K562 (cell line): ENCODE results near the gene ATRNL1. TPM values are rescaled to one million over a fixed set of nuclear protein-coding genes. Genes with fewer than 3 reads are reported as not detected.

Experiments
- ATAC-seq: fragments of 200-7000 bp; cut with Tn5 transposase; 3 replicates; pipeline ENCODE4 v1.9.1; 2020; ENCODE audit warnings: moderate library complexity
- BruUV-seq: library from RNA; stranded (reverse); fragments of 400-500 nt; replicated peaks from 2 replicates; lab custom pipeline; 2021; lab: Mats Ljungman, UMichigan
- CTCF ChIA-PET: fragments of 300-600 bp; formaldehyde crosslinking; extraction: SDS; loops from one replicate; lab custom pipeline; 2021; ENCODE audit warnings: low intra/inter-chr PET ratio; lab: Yijun Ruan, JAX
- POLR2A ChIA-PET: fragments of 300-600, 350-650 bp; sonication (Branson Sonifier 250); formaldehyde crosslinking; extraction: SDS; loops from one replicate; lab custom pipeline; 2021; ENCODE audit warnings: antibody characterized with exemption, inconsistent platforms; lab: Yijun Ruan, JAX
- DNase-seq, 4 experiments: peaks; one replicate each; pipeline versions ENCODE4 v3.0.0 to v3.0.0-alpha.2; 2011 to 2018; ENCODE audit warnings: low spot score in 3 of 4, mixed read lengths in 3 of 4; ENCODE audit errors: extremely low read depth in 1 of 4
- FAIRE-seq: peaks from 2 replicates; lab custom pipeline; 2011; peaks lifted over from hg19 to GRCh38; lab: Jason Lieb, UNC
- H2AFZ ChIP-seq: 2 replicates; pipeline ENCODE4 v1.6.0; 2011; ENCODE audit warnings: low read depth, low read length, control low read depth, inconsistent platforms
- H3K27ac ChIP-seq: fragments of 200-600 bp; 3 replicates; pipeline ENCODE4 v1.8.0; 2011; ENCODE audit warnings: low read depth, mild to moderate bottlenecking, control low read depth, inconsistent platforms, low read length, moderate library complexity, mixed read lengths; ENCODE audit errors: extremely low read depth
- H3K27me3 ChIP-seq, 2 experiments: fragments of 300-600 bp in 1 of 2; 2 replicates in 1 of 2; 3 replicates in 1 of 2; pipeline versions ENCODE4 v1.6.0 to v1.8.0; 2011; ENCODE audit warnings: inconsistent platforms in 2 of 2, low read length in 2 of 2, mild to moderate bottlenecking in 1 of 2, mixed read lengths in 1 of 2, moderate library complexity in 1 of 2; ENCODE audit not compliant: control insufficient read depth in 2 of 2, insufficient read depth in 2 of 2
- H3K36me3 ChIP-seq: fragments of 300-600 bp; 3 replicates; pipeline ENCODE4 v1.8.0; 2011; ENCODE audit warnings: mild to moderate bottlenecking, low read length, inconsistent platforms; ENCODE audit not compliant: control insufficient read depth, insufficient read depth
- H3K4me1 ChIP-seq, 2 experiments: fragments of 200-600 bp in 1 of 2; replicated peaks in 1 of 2; 2 replicates in 1 of 2; 3 replicates in 1 of 2; pipeline versions ENCODE4 v1.5.1 to v1.8.0; 2011; ENCODE audit warnings: inconsistent platforms in 2 of 2, low read length in 2 of 2, mild to moderate bottlenecking in 1 of 2, mixed read lengths in 1 of 2, moderate library complexity in 1 of 2; ENCODE audit not compliant: control insufficient read depth in 2 of 2, insufficient read depth in 2 of 2
- H3K4me2 ChIP-seq: 2 replicates; pipeline ENCODE4 v1.6.1; 2011; ENCODE audit warnings: low read length, control low read depth, inconsistent platforms, mixed read lengths; ENCODE audit not compliant: insufficient read depth
- H3K4me3 ChIP-seq: fragments of 200-600 bp; sonication (generic), shearing (Covaris generic); 2 replicates; pipeline ENCODE4 v1.5.1; 2016; ENCODE audit warnings: control low read depth, inconsistent platforms
- H3K79me2 ChIP-seq: fragments of 200-600 bp; 3 replicates; pipeline ENCODE4 v1.8.0; 2011; ENCODE audit warnings: low read length, inconsistent platforms; ENCODE audit not compliant: control insufficient read depth, insufficient read depth
- H3K9ac ChIP-seq, 2 experiments: 2 replicates each; pipeline versions ENCODE4 v1.6.0 to v1.6.1; 2011; ENCODE audit warnings: low read depth in 2 of 2, low read length in 2 of 2, control low read depth in 1 of 2, inconsistent platforms in 1 of 2, mild to moderate bottlenecking in 1 of 2, mixed read lengths in 1 of 2; ENCODE audit not compliant: insufficient read depth in 1 of 2
- H3K9me1 ChIP-seq: one replicate; pipeline ENCODE4 v1.6.0; 2011; ENCODE audit warnings: inconsistent platforms, mild to moderate bottlenecking, low read length, moderate library complexity; ENCODE audit not compliant: control insufficient read depth, insufficient read depth
- H3K9me3 ChIP-seq: replicated peaks from 2 replicates; pipeline ENCODE4 v1.5.1; 2011; ENCODE audit warnings: low read depth, low read length, inconsistent platforms; ENCODE audit not compliant: control insufficient read depth, insufficient read depth
- H4K20me1 ChIP-seq: replicated peaks from 2 replicates; pipeline ENCODE4 v1.6.1; 2011; ENCODE audit warnings: low read length, inconsistent platforms, mixed read lengths; ENCODE audit not compliant: control insufficient read depth, insufficient read depth
- ID3 ChIP-seq, 2 experiments: fragments of 250-450 bp in 1 of 2; fragments of 450-650 bp in 1 of 2; sonication (Bioruptor Pico) in 1 of 2; IDR thresholded peaks; 2 replicates each; pipeline versions ENCODE4 v1.6.1 to v1.8.0; 2016 to 2021; ENCODE audit warnings: mild to moderate bottlenecking in 2 of 2, moderate library complexity in 2 of 2, missing compliant biosample characterization in 1 of 2, missing genetic modification characterization in 1 of 2
- NR1H2 ChIP-seq: sonication (generic); formaldehyde crosslinking; IDR thresholded peaks from 2 replicates; pipeline ENCODE4 v1.4.0; 2020; ENCODE audit warnings: mild to moderate bottlenecking, missing genetic modification reagents
- STAG1 ChIP-seq: sonication (generic); formaldehyde crosslinking; IDR thresholded peaks from 2 replicates; pipeline ENCODE4 v1.5.0; 2020; ENCODE audit warnings: missing genetic modification reagents, borderline replicate concordance
- ZBTB40 ChIP-seq, 2 experiments: fragments of 450-650 bp in 1 of 2; sonication (generic) in 1 of 2; formaldehyde crosslinking in 1 of 2; IDR thresholded peaks; 2 replicates each; pipeline versions ENCODE4 v1.7.1 to v1.9.0; 2016 to 2022; ENCODE audit warnings: inconsistent platforms in 1 of 2, mild to moderate bottlenecking in 1 of 2, missing genetic modification reagents in 1 of 2
- WGBS: fragments of 100-300 bp; shearing (Covaris generic); methylation state at CpG from one replicate; pipeline ENCODE4 v1.1.6; 2016; ENCODE audit warnings: low coverage, mixed read lengths; ENCODE audit not compliant: insufficient coverage; ENCODE audit errors: missing lambda C conversion rate; 5-methylcytosine and 5-hydroxymethylcytosine counted together
- in situ Hi-C: fragments of 300-500 bp; cut with MboI; formaldehyde crosslinking; loops from 4 replicates; pipeline ENCODE4 v1.15.0; 2018; ENCODE audit warnings: inconsistent platforms, mixed read lengths
- intact Hi-C: fragments of 100-400 bp; cut with micrococcal nuclease; formaldehyde crosslinking; loops from 2 replicates; pipeline ENCODE4 v1.14.2; 2022
- polyA plus RNA-seq, 8 experiments: library from polyadenylated mRNA; depleted of rRNA in 4 of 8; stranded (reverse) in 5 of 8; unstranded in 3 of 8; fragments of >200 nt; fragmentation: Nextera tagmentation in 2 of 8; fragmentation: Illumina TruSeq in 1 of 8; extraction: Ambion mirVana in 2 of 8; extraction: Trizol in 1 of 8; gene quantifications; 2 replicates each; pipeline versions ENCODE4 v1.2.1 to v1.2.3, GENCODE V29; 2011 to 2014; ENCODE audit warnings: inconsistent platforms in 1 of 8, missing spikeins in 1 of 8
- total RNA-seq, 7 experiments: library from RNA; depleted of rRNA in 6 of 7; stranded (reverse); fragments of >200 nt in 6 of 7; fragmentation: Illumina TruSeq in 2 of 7; extraction: Trizol in 2 of 7; gene quantifications; 2 replicates each; pipeline versions ENCODE4 v1.2.1 to v1.2.3, GENCODE V29; 2011 to 2021; ENCODE audit warnings: low replicate concordance in 1 of 7

The ATRNL1 gene
- total and polyA plus RNA-seq, 9 of the 15 experiments (the other 6 are each of a cell fraction or from before 2014, with no cell fraction given) = 0.18 TPM; not detected in 8

- ChIA-PET POLR2A (no interaction called here), CTCF (no interaction called here)
- ATAC-seq = no peak
Observed at GRCh38 chr10:115971921-115972320, 878.8 kb downstream of the ATRNL1 start.

More at GRCh38 chr10:115971921-115972320, 878.8 kb downstream of the ATRNL1 start:
- no peak for DNase-seq
- Histone ChIP-seq H3K4me2 (no peak overlapping the region), H3K27me3 (no peaks in the 10 kb centered on the region), H3K79me2 (no peaks in the 10 kb centered on the region), H3K9me3 (no peaks in the 10 kb centered on the region), H3K4me3 (no peak overlapping the region), H3K9ac (no peak overlapping the region), H3K36me3 (no peaks in the 10 kb centered on the region), H3K27ac (no peak overlapping the region), H2AFZ (no peak overlapping the region), H3K9me1 (no peaks in the 10 kb centered on the region), H3K4me1 (no peaks in the 10 kb centered on the region), H4K20me1 (no peaks in the 10 kb centered on the region)
- no peak for FAIRE-seq
- 5% methylated on average over 4 of the region's 6 CpGs for WGBS
- no TSS peak for BruUV-seq
- in situ Hi-C loops = no loop called here
- intact Hi-C loops = no loop called here
- TF ChIP-seq ZBTB40 (IDR thresholded peaks at IDR 0.05) (no peak), ZBTB40 (CRISPR knock-in tag; IDR thresholded peaks at IDR 0.05) (no peak), STAG1 (CRISPR knock-in tag) (no peak), NR1H2 (CRISPR knock-in tag) (no peak), ID3 (CRISPR knock-in tag; IDR thresholded peaks at IDR 0.05) (no peak), ID3 (tag; IDR thresholded peaks at IDR 0.05) (no peak)
